Measurements from ENCODE around the gene ZNF791.

ZNF791 gene

GRCh38 chr19:12681074-12681987, 70.6 kb downstream of the ZNF791 start, which contains the start of gene DHPS:
Gene DHPS (minus strand): TSS chr19:12681880. CDS start chr19:12681766, 114 bp downstream.
- TF ChIP-seq TAF1 (IDR thresholded peaks at IDR 0.05; ENCODE audit: borderline replicate concordance, insufficient read depth, low read length) (0 out of 2 replicates have a peak, but pooled peaks have one; percentile 9), SIN3A (IDR thresholded peaks at IDR 0.05; ENCODE audit: borderline replicate concordance, insufficient read depth, low read length) (no peak), REST (IDR thresholded peaks at IDR 0.05; ENCODE audit: insufficient read depth in 1 of 2, low read depth in 2 of 2, low read length in 2 of 2) (0 out of 4 replicates have a peak, but pooled peaks of 1 of the 2 experiments have one; percentile 15), FOXP2 (optimal IDR thresholded peaks at IDR 0.05; ENCODE audit: borderline replicate concordance, extremely low read depth, extremely low read length, insufficient read depth) (peak; percentile 35), POLR2AphosphoS5 (IDR thresholded peaks at IDR 0.05; ENCODE audit: low read depth, low read length) (peak; percentile 84)

All from PFSK-1 (cell line).